ENCODE results near the gene DIRAS1. TPM values are rescaled to one million over a fixed set of nuclear protein-coding genes. Genes with fewer than 3 reads are reported as not detected.
"Not testable (repeated sequence)": the region's sequence is repeated elsewhere in the genome, so short reads cannot be mapped to it uniquely, and the experiment has no call there.

Gene DIRAS1
- polyA plus RNA-seq, 1 donor: 3.6 TPM

DNA sequence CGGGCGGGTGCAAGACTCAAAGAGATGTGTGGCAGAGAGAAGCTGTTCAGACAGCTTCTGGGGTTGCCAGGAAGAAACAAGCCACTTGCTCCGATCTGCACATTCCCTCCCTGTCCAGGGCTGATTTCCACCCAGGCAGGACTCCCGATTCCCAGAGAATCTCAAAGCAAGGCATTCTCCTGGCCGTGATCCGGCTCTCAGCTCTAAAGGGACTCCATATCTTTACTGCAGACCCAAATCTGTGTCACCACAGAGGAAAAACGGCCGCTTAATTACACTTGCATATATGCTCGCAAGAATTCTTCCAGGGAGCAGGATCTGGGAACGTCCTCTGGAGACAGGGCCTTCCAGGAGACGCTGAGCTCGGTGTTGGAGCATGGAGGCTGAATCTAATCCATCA, 44.3 kb downstream of the DIRAS1 start:
- DNase-seq: no peak

DNA sequence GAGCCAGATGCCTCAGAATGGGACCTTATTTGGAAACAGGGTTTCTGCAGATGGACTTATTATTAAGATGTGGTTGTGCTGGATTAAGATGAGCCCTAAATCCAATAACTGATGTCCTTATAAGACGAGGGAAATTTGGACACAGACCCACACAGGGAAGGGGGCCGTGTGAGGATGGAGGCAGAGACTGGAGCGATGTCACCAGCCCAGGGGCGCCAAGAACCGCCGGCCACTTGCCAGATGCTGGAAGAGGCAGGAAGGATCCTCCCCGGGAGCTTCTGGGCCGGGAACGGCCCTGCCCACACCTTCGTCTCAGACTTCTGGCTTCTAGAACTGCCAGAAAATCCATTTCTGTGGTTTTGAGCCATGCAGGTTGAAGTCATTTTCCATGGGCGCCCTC, 45.3 kb downstream of the DIRAS1 start:
- no peak for DNase-seq

DNA sequence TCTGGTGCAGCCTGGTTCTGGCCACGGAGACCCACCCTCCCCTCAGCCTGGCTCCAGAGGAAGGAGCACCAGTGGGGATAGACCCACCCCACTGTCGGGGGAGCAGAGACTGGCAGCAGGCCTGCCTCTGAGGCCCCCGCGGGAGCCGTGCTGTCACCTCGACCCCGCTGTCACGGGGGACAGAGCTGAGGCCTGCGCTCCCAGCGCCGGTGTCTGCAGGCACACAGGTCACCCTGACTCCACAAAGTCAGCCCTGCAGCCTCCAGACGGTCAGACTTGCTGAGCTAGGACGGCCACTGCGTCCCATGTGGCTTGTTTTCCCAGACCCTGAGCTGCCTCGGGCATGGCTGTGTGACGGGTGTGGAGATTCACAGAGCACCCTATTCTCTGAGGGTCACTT, 51.0 kb downstream of the DIRAS1 start:
- no peak for DNase-seq

DNA sequence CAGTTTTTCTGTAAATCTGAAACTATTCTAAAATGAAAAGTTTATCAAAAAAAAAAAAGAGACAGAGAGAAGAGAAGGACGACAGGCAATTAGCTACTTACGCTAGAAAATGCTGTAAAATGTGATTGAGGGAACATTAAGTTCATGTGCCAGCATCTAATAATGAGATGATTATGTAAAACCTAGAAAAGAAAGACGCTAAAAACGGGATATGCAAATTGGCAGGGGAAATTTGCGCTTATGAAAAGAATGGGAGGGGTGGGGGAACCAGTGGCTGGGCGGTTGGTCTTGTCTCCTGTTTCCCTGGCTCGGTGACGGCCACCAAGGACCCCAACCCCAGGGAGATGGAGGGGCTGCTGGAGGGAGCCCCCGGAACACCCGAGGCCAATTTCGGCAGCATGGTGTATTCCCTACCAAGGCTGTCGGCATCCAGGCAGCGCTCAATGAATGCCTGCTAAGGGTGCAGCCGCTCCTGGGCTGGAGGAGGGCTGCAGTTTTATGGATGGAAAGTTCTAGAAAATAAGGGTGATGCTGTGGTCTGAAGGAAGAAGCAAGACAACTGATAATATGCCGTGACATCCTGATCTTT, 52.9 kb downstream of the DIRAS1 start:
- no peak for DNase-seq

DNA sequence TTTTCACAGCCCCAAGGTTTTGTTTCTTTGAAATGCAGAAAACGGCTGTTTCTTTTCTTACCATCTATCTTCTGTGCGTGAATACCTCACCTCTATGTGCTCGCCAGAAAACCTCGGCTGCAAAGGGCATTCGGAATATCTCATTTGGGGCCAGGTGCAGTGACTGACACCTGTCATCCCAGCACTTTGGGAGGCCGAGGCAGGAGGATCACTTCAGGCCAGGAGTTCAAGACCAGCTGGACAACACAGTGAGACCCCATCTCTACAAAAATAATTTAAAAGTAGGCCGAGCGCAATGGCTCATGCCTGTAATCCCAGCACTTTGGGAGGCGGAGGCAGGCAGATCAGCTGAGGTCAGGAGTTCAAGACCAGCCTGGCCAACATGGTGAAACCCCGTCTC, 53.8 kb downstream of the DIRAS1 start:
- not testable (repeated sequence) for DNase-seq

DNA sequence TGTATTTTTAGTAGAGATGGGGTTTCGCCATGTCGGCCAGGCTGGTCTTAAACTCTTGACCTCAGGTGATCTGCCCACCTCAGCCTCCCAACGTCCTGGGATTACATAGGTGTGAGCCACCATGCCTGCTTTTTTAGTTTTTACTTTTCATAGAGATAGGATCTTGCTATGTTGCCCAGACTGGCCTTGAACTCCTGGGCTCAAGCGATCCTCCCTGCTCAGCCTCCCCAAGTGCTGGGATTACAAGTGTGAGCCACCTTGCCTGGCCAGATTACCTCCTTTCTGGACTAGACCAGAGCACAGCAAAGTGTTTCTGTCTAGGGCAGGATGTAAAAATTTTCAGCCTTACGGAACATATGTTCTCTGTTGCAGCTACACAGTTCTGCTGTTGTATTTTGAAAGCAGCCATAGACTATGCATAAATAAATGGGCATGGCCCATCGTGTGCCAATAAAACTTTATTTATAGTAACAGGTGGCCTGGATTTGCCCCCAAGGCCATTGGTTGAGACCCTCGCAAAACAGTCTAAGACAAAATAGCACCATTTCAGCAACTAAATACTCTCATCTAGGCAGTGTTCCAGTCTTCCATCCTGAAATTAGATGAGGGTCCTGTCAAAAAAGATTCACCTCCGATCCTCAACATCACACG, 54.7 kb downstream of the DIRAS1 start:
- DNase-seq: no peak

DNA sequence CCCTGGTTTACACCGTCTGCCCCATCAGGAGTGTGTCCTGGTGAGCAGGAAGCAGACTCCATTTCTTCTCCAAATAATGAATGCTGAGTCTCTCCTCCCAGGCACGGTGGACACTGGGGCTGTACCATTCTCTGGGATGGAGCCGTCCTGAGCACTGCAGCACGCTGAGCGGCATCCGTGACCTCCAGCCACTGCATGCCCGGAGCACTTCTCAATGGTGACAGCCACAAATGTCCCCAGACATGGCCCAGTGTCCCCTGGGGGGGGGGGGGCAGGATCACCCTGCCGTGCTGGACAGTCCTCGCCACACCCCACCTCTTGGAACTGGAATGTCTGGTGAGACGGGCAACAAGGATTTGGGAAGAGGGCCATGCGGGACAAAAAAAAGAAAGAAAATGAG, 56.1 kb downstream of the DIRAS1 start:
- no peak for DNase-seq

Other genes with a start within 250 kb of the DIRAS1 start
- gene GADD45B, start 245.2 kb downstream of the DIRAS1 start, polyA plus RNA-seq (ENCODE audit: insufficient read length): 7.6 TPM
- 5.4 TPM for gene GNG7, start 18.7 kb downstream of the DIRAS1 start, polyA plus RNA-seq (ENCODE audit: insufficient read length)
- 25.1 TPM for gene SLC39A3, start 18.6 kb upstream of the DIRAS1 start, polyA plus RNA-seq (ENCODE audit: insufficient read length)
- 52.4 TPM for gene SGTA, start 61.9 kb upstream of the DIRAS1 start, polyA plus RNA-seq (ENCODE audit: insufficient read length)
- 47.1 TPM for gene THOP1, start 64.1 kb upstream of the DIRAS1 start, polyA plus RNA-seq (ENCODE audit: insufficient read length)
- gene ZNF554, start 98.5 kb upstream of the DIRAS1 start, polyA plus RNA-seq (ENCODE audit: insufficient read length): 11.1 TPM
- 13.5 TPM for gene ZNF555, start 120.1 kb upstream of the DIRAS1 start, polyA plus RNA-seq (ENCODE audit: insufficient read length)
- 1.0 TPM for gene ZNF556, start 146.0 kb upstream of the DIRAS1 start, polyA plus RNA-seq (ENCODE audit: insufficient read length)
- gene ZNF57, start 179.6 kb upstream of the DIRAS1 start, polyA plus RNA-seq (ENCODE audit: insufficient read length): 8.6 TPM
- gene ZNF77, start 223.6 kb upstream of the DIRAS1 start, polyA plus RNA-seq (ENCODE audit: insufficient read length): 9.7 TPM

Measured in left kidney (tissue), 2 donors.